Measurements from ENCODE around the gene LRP1.

GRCh38 chr12:57247041-57247440 is 118.8 kb downstream of the LRP1 start:
- TF ChIP-seq PAWR (CRISPR knock-in tag; IDR thresholded peaks at IDR 0.05; ENCODE audit: borderline replicate concordance) (no peak), RBFOX2 (IDR thresholded peaks at IDR 0.05; ENCODE audit: low read depth, low read length) (no peak), PHF20 (CRISPR knock-in tag; IDR thresholded peaks at IDR 0.05) (no peak)
- TF ChIP-seq, protein P1, sequence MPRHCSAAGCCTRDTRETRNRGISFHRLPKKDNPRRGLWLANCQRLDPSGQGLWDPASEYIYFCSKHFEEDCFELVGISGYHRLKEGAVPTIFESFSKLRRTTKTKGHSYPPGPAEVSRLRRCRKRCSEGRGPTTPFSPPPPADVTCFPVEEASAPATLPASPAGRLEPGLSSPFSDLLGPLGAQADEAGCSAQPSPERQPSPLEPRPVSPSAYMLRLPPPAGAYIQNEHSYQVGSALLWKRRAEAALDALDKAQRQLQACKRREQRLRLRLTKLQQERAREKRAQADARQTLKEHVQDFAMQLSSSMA (CRISPR knock-in tag; IDR thresholded peaks at IDR 0.05), result no peak
- TF ChIP-seq, protein P2, sequence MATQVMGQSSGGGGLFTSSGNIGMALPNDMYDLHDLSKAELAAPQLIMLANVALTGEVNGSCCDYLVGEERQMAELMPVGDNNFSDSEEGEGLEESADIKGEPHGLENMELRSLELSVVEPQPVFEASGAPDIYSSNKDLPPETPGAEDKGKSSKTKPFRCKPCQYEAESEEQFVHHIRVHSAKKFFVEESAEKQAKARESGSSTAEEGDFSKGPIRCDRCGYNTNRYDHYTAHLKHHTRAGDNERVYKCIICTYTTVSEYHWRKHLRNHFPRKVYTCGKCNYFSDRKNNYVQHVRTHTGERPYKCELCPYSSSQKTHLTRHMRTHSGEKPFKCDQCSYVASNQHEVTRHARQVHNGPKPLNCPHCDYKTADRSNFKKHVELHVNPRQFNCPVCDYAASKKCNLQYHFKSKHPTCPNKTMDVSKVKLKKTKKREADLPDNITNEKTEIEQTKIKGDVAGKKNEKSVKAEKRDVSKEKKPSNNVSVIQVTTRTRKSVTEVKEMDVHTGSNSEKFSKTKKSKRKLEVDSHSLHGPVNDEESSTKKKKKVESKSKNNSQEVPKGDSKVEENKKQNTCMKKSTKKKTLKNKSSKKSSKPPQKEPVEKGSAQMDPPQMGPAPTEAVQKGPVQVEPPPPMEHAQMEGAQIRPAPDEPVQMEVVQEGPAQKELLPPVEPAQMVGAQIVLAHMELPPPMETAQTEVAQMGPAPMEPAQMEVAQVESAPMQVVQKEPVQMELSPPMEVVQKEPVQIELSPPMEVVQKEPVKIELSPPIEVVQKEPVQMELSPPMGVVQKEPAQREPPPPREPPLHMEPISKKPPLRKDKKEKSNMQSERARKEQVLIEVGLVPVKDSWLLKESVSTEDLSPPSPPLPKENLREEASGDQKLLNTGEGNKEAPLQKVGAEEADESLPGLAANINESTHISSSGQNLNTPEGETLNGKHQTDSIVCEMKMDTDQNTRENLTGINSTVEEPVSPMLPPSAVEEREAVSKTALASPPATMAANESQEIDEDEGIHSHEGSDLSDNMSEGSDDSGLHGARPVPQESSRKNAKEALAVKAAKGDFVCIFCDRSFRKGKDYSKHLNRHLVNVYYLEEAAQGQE (IDR thresholded peaks at IDR 0.05; ENCODE audit: borderline replicate concordance in 1 of 2, low read depth in 1 of 2, low read length in 2 of 2), result no peak
- TF ChIP-seq, protein P3, sequence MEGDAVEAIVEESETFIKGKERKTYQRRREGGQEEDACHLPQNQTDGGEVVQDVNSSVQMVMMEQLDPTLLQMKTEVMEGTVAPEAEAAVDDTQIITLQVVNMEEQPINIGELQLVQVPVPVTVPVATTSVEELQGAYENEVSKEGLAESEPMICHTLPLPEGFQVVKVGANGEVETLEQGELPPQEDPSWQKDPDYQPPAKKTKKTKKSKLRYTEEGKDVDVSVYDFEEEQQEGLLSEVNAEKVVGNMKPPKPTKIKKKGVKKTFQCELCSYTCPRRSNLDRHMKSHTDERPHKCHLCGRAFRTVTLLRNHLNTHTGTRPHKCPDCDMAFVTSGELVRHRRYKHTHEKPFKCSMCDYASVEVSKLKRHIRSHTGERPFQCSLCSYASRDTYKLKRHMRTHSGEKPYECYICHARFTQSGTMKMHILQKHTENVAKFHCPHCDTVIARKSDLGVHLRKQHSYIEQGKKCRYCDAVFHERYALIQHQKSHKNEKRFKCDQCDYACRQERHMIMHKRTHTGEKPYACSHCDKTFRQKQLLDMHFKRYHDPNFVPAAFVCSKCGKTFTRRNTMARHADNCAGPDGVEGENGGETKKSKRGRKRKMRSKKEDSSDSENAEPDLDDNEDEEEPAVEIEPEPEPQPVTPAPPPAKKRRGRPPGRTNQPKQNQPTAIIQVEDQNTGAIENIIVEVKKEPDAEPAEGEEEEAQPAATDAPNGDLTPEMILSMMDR (CRISPR knock-in tag; IDR thresholded peaks at IDR 0.05), result no peak

Data from HepG2 (cell line).